Fibroblast of the aortic adventitia (primary cell): ENCODE data around the gene ARID1A. TPM values are rescaled to one million over a fixed set of nuclear protein-coding genes. Genes with fewer than 3 reads are reported as not detected.

Source experiments
- DNase-seq: peaks from one replicate; pipeline ENCODE4 v3.0.0-alpha.2; 2010; ENCODE audit warnings: low read depth
- H3K4me3 ChIP-seq: 2 replicates; pipeline ENCODE4 v1.5.1; 2011; ENCODE audit warnings: low read depth, mild to moderate bottlenecking, control low read depth, low read length, moderate library complexity
- total RNA-seq: library from RNA; depleted of rRNA; stranded (reverse); fragments of >200 nt; gene quantifications from 2 replicates; pipeline ENCODE4 v1.2.3, GENCODE V29; 2012; ENCODE audit warnings: low replicate concordance
- TF ChIP-seq, protein P1 (sequence below): IDR thresholded peaks from 2 replicates; pipeline ENCODE4 v1.5.1; 2011; ENCODE audit warnings: mild to moderate bottlenecking, low read length, control low read depth, inconsistent platforms; ENCODE audit not compliant: insufficient read depth

The ARID1A gene
- total RNA-seq, 1 donor: 26.9 TPM

DNA sequence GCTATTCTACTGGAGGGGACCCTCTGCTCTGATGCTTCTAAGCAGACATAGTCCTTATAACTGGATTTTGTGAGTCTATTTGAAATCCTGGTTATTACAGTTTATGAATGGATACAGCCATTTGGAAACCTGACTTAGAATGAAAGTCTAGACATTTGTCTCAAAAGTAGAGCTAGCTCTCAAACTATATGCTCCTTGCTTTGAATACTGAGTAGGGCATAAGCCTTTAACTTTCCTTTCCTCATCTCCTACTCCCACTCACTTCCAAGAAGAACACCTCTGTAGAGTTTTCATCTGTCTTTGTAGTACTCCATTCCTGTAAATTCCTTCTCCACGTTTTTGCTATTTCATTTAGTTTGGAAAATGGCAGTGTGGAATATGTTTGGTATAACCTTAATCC lies 9.0 kb upstream of the ARID1A start:
- TF ChIP-seq, protein P1, sequence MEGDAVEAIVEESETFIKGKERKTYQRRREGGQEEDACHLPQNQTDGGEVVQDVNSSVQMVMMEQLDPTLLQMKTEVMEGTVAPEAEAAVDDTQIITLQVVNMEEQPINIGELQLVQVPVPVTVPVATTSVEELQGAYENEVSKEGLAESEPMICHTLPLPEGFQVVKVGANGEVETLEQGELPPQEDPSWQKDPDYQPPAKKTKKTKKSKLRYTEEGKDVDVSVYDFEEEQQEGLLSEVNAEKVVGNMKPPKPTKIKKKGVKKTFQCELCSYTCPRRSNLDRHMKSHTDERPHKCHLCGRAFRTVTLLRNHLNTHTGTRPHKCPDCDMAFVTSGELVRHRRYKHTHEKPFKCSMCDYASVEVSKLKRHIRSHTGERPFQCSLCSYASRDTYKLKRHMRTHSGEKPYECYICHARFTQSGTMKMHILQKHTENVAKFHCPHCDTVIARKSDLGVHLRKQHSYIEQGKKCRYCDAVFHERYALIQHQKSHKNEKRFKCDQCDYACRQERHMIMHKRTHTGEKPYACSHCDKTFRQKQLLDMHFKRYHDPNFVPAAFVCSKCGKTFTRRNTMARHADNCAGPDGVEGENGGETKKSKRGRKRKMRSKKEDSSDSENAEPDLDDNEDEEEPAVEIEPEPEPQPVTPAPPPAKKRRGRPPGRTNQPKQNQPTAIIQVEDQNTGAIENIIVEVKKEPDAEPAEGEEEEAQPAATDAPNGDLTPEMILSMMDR: no peak
- no peak overlapping the region for H3K4me3 ChIP-seq
- DNase-seq: peak; percentile 56

DNA sequence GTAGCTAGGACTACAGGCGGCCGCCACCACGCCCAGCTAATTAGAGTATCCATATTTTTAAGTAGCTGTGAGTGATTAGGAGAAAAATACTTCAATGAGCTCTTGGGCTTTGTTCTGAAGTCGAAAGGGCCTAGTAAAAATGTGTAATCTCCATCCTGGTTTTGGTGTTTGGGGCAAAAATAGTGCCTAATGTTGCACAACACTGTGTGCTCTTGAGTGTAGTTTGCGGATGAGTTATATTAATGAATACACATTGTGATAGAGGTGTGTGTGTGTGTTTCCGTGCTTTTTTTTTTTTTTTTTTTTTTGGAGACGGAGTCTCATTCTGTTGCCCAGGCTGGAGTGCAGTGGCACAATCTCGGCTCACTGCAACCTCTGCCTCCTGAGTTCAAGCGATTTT lies 6.3 kb upstream of the ARID1A start:
- TF ChIP-seq, protein P1: no peak
- no peak for DNase-seq
- no peak overlapping the region for H3K4me3 ChIP-seq

DNA sequence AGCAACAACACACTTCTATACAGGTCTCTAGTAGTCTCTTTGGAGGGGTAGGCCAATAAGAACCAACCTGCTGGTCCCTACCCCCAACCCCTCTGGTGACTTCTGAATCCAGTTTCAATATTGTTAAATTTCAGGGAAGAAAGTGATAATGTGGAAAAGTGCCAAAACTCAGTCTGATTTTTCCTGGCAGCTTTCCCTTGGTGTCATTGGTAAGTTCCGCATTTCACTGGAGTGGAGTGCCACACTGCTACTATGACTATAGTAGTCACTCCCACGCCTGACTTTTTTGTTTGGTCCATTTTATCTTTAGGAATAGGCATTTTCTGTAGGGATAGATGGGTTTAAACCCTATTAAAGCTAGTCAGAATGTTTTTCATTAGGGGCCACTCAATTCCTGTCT lies 5.7 kb upstream of the ARID1A start:
- no peak overlapping the region for H3K4me3 ChIP-seq
- TF ChIP-seq, protein P1: no peak

DNA sequence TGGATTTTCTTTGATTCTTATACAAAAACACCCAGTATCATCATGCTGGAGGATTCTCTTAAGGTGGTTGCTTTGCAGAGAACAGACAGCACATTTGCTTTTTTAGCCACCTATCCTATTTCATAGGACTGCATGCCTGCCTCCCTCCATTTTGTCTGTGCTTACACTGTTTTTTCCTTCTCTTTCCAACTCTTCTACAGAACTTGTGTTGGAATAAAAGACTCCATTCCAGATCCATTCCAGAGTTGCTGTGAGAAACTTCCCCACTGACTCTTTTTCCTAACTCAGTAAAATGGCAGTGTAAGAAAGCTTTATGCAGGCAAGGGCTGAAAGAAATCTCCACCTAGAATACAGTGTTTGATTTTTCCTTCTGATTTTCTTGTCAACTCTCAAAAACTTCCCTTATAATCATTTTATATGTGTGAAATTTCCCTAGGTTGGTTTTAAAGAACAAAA lies 5.2 kb upstream of the ARID1A start:
- TF ChIP-seq, protein P1: no peak
- no peak overlapping the region for H3K4me3 ChIP-seq
- peak; percentile 35 for DNase-seq

More for the DNA sequence above, 5.7 kb upstream of the ARID1A start:
- no peak for DNase-seq

DNA sequence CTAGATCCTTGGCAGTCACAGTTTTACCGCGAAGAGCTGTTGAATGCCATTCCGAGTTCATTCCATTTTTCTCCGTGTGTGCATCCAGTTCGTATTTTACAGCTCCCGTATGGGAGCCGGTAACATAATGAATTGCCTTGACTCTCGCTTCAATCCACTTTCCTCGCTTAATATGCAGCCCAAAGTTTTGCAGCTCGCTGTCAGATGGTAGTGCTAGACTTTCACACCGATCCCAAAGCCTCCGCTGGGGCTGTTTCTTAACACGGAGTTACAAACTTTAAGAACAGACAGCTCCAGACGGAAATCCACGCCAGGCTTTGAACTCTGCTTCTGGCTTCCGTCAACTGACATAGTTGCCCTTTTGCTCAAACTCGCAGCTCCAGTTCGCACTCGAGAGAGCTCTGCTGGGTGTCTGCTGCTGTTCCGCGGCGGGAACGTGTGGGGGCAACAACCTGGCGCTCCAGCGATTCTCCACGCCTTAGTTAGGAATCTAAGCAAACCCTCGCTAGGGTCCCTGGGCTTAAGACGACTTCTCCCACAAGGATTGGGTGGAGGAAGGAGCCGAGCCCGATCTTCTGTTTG lies 3.5 kb upstream of the ARID1A start:
- peak overlapping the region; percentile 75 for H3K4me3 ChIP-seq
- TF ChIP-seq, protein P1: peak; percentile 21

DNA sequence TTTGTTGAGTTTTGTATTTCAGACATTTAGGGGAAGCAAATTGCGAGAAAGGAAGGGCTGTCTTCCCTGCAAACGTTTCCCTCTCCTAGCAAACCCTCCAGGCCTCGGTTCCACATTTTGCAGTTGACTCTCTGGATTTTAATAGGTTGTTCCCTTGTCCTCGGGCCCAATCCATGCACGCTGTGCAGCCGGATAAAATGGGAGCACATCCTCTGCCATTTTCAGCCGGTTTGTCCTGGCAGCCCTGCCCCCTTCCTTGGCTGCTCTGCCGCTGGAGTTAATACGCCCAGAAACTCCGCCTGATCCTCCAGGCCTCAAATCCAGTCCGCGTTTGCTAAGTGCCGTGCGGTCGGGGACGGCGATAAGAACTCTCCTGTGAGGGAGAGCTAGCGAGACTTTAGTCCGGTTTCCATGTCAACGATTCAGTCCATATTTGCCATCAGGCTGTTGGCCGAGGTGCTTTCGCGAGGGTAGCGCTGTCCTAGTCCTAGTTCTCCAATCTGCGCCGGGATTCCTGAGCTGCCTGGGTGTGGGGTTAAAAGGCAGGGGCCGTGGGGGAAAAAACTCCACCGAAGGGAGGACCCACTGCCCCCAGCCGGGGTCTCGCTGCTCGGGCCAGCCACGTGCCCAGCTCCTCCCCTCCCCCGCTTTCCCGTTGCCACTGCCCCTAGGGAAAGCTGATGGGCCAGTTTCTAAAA lies 2.9 kb upstream of the ARID1A start:
- H3K4me3 ChIP-seq: peak overlapping the region; percentile 75
- DNase-seq: peak; percentile 99
- TF ChIP-seq, protein P1: no peak

More for the DNA sequence above, 3.5 kb upstream of the ARID1A start:
- DNase-seq: peak; percentile 97
